Measurements from ENCODE around the gene BUD13. TPM values are rescaled to one million over a fixed set of nuclear protein-coding genes. Genes with fewer than 3 reads are reported as not detected.

The BUD13 gene
- total and polyA plus RNA-seq, 9 of the 15 experiments (the other 6 are each of a cell fraction or from before 2014, with no cell fraction given): 9.5 to 34.1 (median 27.1) TPM

GRCh38 chr11:116792869-116793771, 20.3 kb upstream of the BUD13 start:
- H3K79me2 ChIP-seq (ENCODE audit: control insufficient read depth, insufficient read depth, low read length): no peaks in the 10 kb centered on the region
- BruUV-seq (replicated peaks): no TSS peak
- no peaks in the 10 kb centered on the region for H3K27me3 ChIP-seq (ENCODE audit: control insufficient read depth in 2 of 2, insufficient read depth in 2 of 2, low read length in 2 of 2)
- no peaks in the 10 kb centered on the region for H3K36me3 ChIP-seq (ENCODE audit: control insufficient read depth, insufficient read depth, low read length)
- TF ChIP-seq ZNF639 (CRISPR knock-in tag; conservative IDR thresholded peaks at IDR 0.05 in 1 of 2, IDR thresholded peaks at IDR 0.05 in 1 of 2) (no peak), YY1 (IDR thresholded peaks at IDR 0.05; ENCODE audit: borderline replicate concordance in 1 of 3, control insufficient read depth in 1 of 3, extremely low read depth in 1 of 3, insufficient read depth in 3 of 3, insufficient read length in 1 of 3, insufficient replicate concordance in 2 of 3, low read depth in 1 of 3, low read length in 2 of 3) (peak in 1 of 3 experiments; percentile 12)
- intact Hi-C loops (cut with micrococcal nuclease) (loop anchor here (5.0 kb wide), 1 partner anchor 434 kb away; no protein-coding TSS in a partner anchor), in situ Hi-C loops (cut with MboI) (no loop called here)
- peak overlapping the region; percentile 93 for H2AFZ ChIP-seq (ENCODE audit: low read depth, low read length)
- 55% methylated on average over 8 of the region's 8 CpGs for WGBS (ENCODE audit: insufficient coverage, low coverage, missing lambda C conversion rate)
- no peak overlapping the region for H3K27ac ChIP-seq (ENCODE audit: extremely low read depth, low read depth, low read length)
- H3K4me3 ChIP-seq: no peak overlapping the region
- H3K4me2 ChIP-seq (ENCODE audit: insufficient read depth, low read length): no peak overlapping the region; the same call in 1 of the 2 replicates
- DNase-seq (ENCODE audit: extremely low read depth in 1 of 4, low spot score in 3 of 4): no peak
- CTCF ChIA-PET (ENCODE audit: low intra/inter-chr PET ratio): no interaction called here
- no peaks in the 10 kb centered on the region for H3K9me3 ChIP-seq (replicated peaks; ENCODE audit: control insufficient read depth, insufficient read depth, low read depth, low read length)
- ATAC-seq: peak; percentile 10; the same call in 1 of the 3 replicates
- peaks cover 20 to 33% of the 10 kb centered on the region in 2 experiments for H3K4me1 ChIP-seq (replicated peaks in 1 of 2; ENCODE audit: control insufficient read depth in 2 of 2, insufficient read depth in 2 of 2, low read length in 2 of 2)
- no peaks in the 10 kb centered on the region for H3K9me1 ChIP-seq (ENCODE audit: control insufficient read depth, insufficient read depth, low read length)
- no peak for FAIRE-seq
- POLR2A ChIA-PET: interaction anchor here (0.6 to 1.5 kb wide), 2 partner anchors 10 to 1638 kb away, joined by 3 read pairs; no protein-coding TSS in a partner anchor
- no peaks in the 10 kb centered on the region for H4K20me1 ChIP-seq (replicated peaks; ENCODE audit: control insufficient read depth, insufficient read depth, low read length)
- H3K9ac ChIP-seq (ENCODE audit: insufficient read depth in 1 of 2, low read depth in 2 of 2, low read length in 2 of 2): no peak overlapping the region
